Esophagus (tissue), 2 donors: Measurements from ENCODE around the gene P2RX7. TPM values are rescaled to one million over a fixed set of nuclear protein-coding genes. Genes with fewer than 3 reads are reported as not detected.

Source experiments
- H3K27ac ChIP-seq, 2 donors: one replicate each; pipeline ENCODE4 v1.5.1; 2013; ENCODE audit warnings: low read depth in 2 of 2, mild to moderate bottlenecking in 2 of 2, inconsistent platforms in 1 of 2, low read length in 1 of 2, moderate library complexity in 1 of 2
- H3K27me3 ChIP-seq, 2 donors: one replicate each; pipeline ENCODE4 v1.6.1; 2013; ENCODE audit warnings: low read length in 2 of 2, control low read depth in 1 of 2, mild to moderate bottlenecking in 1 of 2; ENCODE audit not compliant: insufficient read depth in 2 of 2, control insufficient read depth in 1 of 2
- H3K36me3 ChIP-seq, 2 donors: one replicate each; pipeline ENCODE4 v1.6.1; 2013; ENCODE audit warnings: low read length in 1 of 2; ENCODE audit not compliant: control insufficient read depth in 2 of 2, insufficient read depth in 2 of 2
- H3K4me1 ChIP-seq, 2 donors: one replicate each; pipeline ENCODE4 v1.6.1; 2013; ENCODE audit warnings: low read length in 1 of 2; ENCODE audit not compliant: control insufficient read depth in 2 of 2, insufficient read depth in 2 of 2
- H3K4me3 ChIP-seq, 2 donors: one replicate each; pipeline ENCODE4 v1.5.1; 2013; ENCODE audit warnings: low read length in 2 of 2, mild to moderate bottlenecking in 2 of 2, low read depth in 1 of 2, moderate library complexity in 1 of 2
- H3K9me3 ChIP-seq, 2 donors: one replicate each; pipeline ENCODE4 v1.6.1; 2013; ENCODE audit warnings: mild to moderate bottlenecking in 2 of 2, low read depth in 1 of 2, low read length in 1 of 2, moderate library complexity in 1 of 2; ENCODE audit not compliant: control insufficient read depth in 2 of 2, insufficient read depth in 1 of 2
- WGBS, 2 donors: extraction: QIAGEN DNeasy Blood & Tissue Kit; methylation state at CpG; one replicate each; pipeline ENCODE4 v1.1.7; 2013; 5-methylcytosine and 5-hydroxymethylcytosine counted together
- polyA plus RNA-seq, 2 donors: library from polyadenylated mRNA; stranded (reverse); fragments of 200-250 nt; gene quantifications; one replicate each; pipeline ENCODE4 v1.2.3, GENCODE V29; 2013
- donor health status: healthy with polysubstance abuse.
- donor health status: Bipolar disorder and iron deficiency.

Gene P2RX7
- polyA plus RNA-seq, 2 donors, result 1.2 to 2.5 TPM

GRCh38 chr12:121089813-121090430, 42.8 kb upstream of the P2RX7 start:
- H3K27ac ChIP-seq, result no peak overlapping the region
- WGBS, 2 donors, result 81 to 92% methylated on average over 10 of the region's 10 CpGs
- no peaks in the 10 kb centered on the region for H3K9me3 ChIP-seq
- H3K4me1 ChIP-seq, result no peaks in the 10 kb centered on the region
- no peaks in the 10 kb centered on the region for H3K36me3 ChIP-seq
- H3K4me3 ChIP-seq, result no peak overlapping the region
- H3K27me3 ChIP-seq, result no peaks in the 10 kb centered on the region

- Histone ChIP-seq H3K4me3 (no peak overlapping the region), H3K27me3 (no peaks in the 10 kb centered on the region), H3K4me1 (peaks cover 0 to 3% of the 10 kb centered on the region in 2 donors), H3K36me3 (no peaks in the 10 kb centered on the region), H3K27ac (no peak overlapping the region), H3K9me3 (no peaks in the 10 kb centered on the region)
- WGBS, 2 donors, result 74 to 75% methylated on average over 11 of the region's 11 CpGs
Observed at GRCh38 chr12:121090586-121091514, 41.8 kb upstream of the P2RX7 start.

GRCh38 chr12:121092034-121092433, 40.6 kb upstream of the P2RX7 start:
- WGBS, 2 donors, result 90 to 98% methylated on average over 2 of the region's 2 CpGs
- no peaks in the 10 kb centered on the region for H3K27me3 ChIP-seq
- H3K27ac ChIP-seq, result no peak overlapping the region
- peaks cover 2 to 3% of the 10 kb centered on the region in 2 donors for H3K4me1 ChIP-seq
- no peaks in the 10 kb centered on the region for H3K36me3 ChIP-seq
- no peaks in the 10 kb centered on the region for H3K9me3 ChIP-seq
- H3K4me3 ChIP-seq, result no peak overlapping the region

- Histone ChIP-seq H3K4me1 (peaks cover 2 to 3% of the 10 kb centered on the region in 2 donors), H3K36me3 (no peaks in the 10 kb centered on the region), H3K9me3 (no peaks in the 10 kb centered on the region), H3K27ac (no peak overlapping the region), H3K4me3 (no peak overlapping the region), H3K27me3 (no peaks in the 10 kb centered on the region)
- 95% methylated on average over 31 of the region's 31 CpGs for WGBS, 2 donors
Observed at GRCh38 chr12:121093487-121093891, 39.2 kb upstream of the P2RX7 start.

- Histone ChIP-seq H3K27ac (no peak overlapping the region), H3K9me3 (no peaks in the 10 kb centered on the region), H3K4me3 (no peak overlapping the region), H3K36me3 (no peaks in the 10 kb centered on the region), H3K27me3 (no peaks in the 10 kb centered on the region), H3K4me1 (peaks cover 2 to 3% of the 10 kb centered on the region in 2 donors)
- WGBS, 2 donors, result 3 to 5% methylated on average over 32 to 33 of the region's 33 CpGs
Observed at GRCh38 chr12:121095544-121096198, 37.0 kb upstream of the P2RX7 start.

- no peaks in the 10 kb centered on the region for H3K27me3 ChIP-seq
- H3K9me3 ChIP-seq, result no peaks in the 10 kb centered on the region
- 30% methylated on average over 10 to 11 of the region's 11 CpGs for WGBS, 2 donors
- peaks cover 2 to 3% of the 10 kb centered on the region in 2 donors for H3K4me1 ChIP-seq
- H3K36me3 ChIP-seq, result no peaks in the 10 kb centered on the region
- no peak overlapping the region for H3K27ac ChIP-seq
- no peak overlapping the region for H3K4me3 ChIP-seq
Observed at GRCh38 chr12:121096199-121096798, 36.4 kb upstream of the P2RX7 start.

GRCh38 chr12:121099779-121100178, 32.9 kb upstream of the P2RX7 start:
- Histone ChIP-seq H3K36me3 (no peaks in the 10 kb centered on the region), H3K27me3 (no peaks in the 10 kb centered on the region), H3K4me3 (no peak overlapping the region), H3K27ac (no peak overlapping the region), H3K4me1 (peaks cover 2 to 3% of the 10 kb centered on the region in 2 donors), H3K9me3 (no peaks in the 10 kb centered on the region)

GRCh38 chr12:121102307-121102706, 30.4 kb upstream of the P2RX7 start:
- H3K27ac ChIP-seq, result no peak overlapping the region
- 16 to 18% methylated on average over 1 of the region's 1 CpG for WGBS, 2 donors
- no peaks in the 10 kb centered on the region for H3K36me3 ChIP-seq
- H3K4me1 ChIP-seq, result no peaks in the 10 kb centered on the region
- H3K27me3 ChIP-seq, result no peaks in the 10 kb centered on the region
- H3K9me3 ChIP-seq, result no peaks in the 10 kb centered on the region
- H3K4me3 ChIP-seq, result no peak overlapping the region

GRCh38 chr12:121107681-121108080, 25.0 kb upstream of the P2RX7 start:
- H3K4me1 ChIP-seq, result no peaks in the 10 kb centered on the region
- no peaks in the 10 kb centered on the region for H3K9me3 ChIP-seq
- no peaks in the 10 kb centered on the region for H3K27me3 ChIP-seq
- no peaks in the 10 kb centered on the region for H3K36me3 ChIP-seq
- no peak overlapping the region for H3K4me3 ChIP-seq
- no peak overlapping the region for H3K27ac ChIP-seq
- WGBS, 2 donors, result 67 to 84% methylated on average over 3 of the region's 3 CpGs
